HG03342 (cell line): ENCODE data around the gene KIF5A.

Experiments
- ATAC-seq: cut with Tn5 transposase; IDR thresholded peaks from one replicate; pipeline ENCODE4 v1.9.1; 2021; ENCODE audit warnings: mild to moderate bottlenecking, moderate library complexity; ENCODE audit not compliant: unreplicated experiment

The KIF5A gene

GRCh38 chr12:57628280-57629191 is 78.7 kb downstream of the KIF5A start:
- no peak for ATAC-seq

- no peak for ATAC-seq
Observed at GRCh38 chr12:57629897-57630471, 80.1 kb downstream of the KIF5A start.

GRCh38 chr12:57630891-57631433 is 81.1 kb downstream of the KIF5A start:
- no peak for ATAC-seq

- no peak for ATAC-seq
Observed at GRCh38 chr12:57631566-57632072, 81.8 kb downstream of the KIF5A start.

- no peak for ATAC-seq
Observed at GRCh38 chr12:57632073-57632957, 82.5 kb downstream of the KIF5A start.

- peak; percentile 83 for ATAC-seq
Observed at GRCh38 chr12:57632958-57633840, 83.4 kb downstream of the KIF5A start, which contains the start of gene B4GALNT1. Gene B4GALNT1 (minus strand): TSS chr12:57633201. CDS start chr12:57632132, 1,069 bp downstream.
